GM12878 (cell line): ENCODE results near the gene NDUFAB1.
"Not testable (repeated sequence)": the region's sequence is repeated elsewhere in the genome, so short reads cannot be mapped to it uniquely, and the experiment has no call there.

Experiments
- CTCF ChIP-seq, 3 experiments: IDR thresholded peaks in 2 of 3; conservative IDR thresholded peaks in 1 of 3; 2 replicates each; pipeline ENCODE4 v1.5.1; 2011; ENCODE audit warnings: low read depth in 3 of 3, low read length in 3 of 3, mild to moderate bottlenecking in 3 of 3, control low read depth in 2 of 3, moderate library complexity in 2 of 3, inconsistent platforms in 1 of 3, mixed read lengths in 1 of 3; ENCODE audit not compliant: control insufficient read depth in 2 of 3, insufficient read depth in 1 of 3; ENCODE audit errors: extremely low read depth in 1 of 3
- NKRF ChIP-seq: fragments of 450-650 bp; conservative IDR thresholded peaks from 2 replicates; pipeline ENCODE4 v1.6.1; 2017; ENCODE audit warnings: mild to moderate bottlenecking, moderate library complexity

DNA sequence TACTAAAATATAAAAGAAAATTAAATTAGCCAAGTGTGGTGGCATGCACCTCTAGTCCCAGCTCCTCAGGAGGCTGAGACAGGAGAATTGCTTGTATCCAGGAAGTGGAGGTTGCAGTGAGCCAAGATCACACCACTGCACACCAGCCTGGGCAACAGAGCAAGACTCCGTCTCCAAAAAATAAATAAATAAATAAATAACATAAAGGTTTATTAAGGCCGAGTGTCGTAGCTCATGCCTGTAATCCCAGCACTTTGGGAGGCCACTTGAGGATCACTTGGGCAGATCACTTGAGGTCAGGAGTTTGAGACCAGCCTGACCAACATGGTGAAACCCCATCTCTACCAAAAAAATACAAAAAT is 55.3 kb downstream of the NDUFAB1 start:
- TF ChIP-seq CTCF (IDR thresholded peaks at IDR 0.05 in 2 of 3, conservative IDR thresholded peaks at IDR 0.05 in 1 of 3; ENCODE audit: control insufficient read depth in 2 of 3, extremely low read depth in 1 of 3, insufficient read depth in 1 of 3, low read depth in 3 of 3, low read length in 3 of 3); NKRF: not testable (repeated sequence)
